WTC11 (cell line): Measurements from ENCODE around the gene NAT8L.

ENCODE experiments used
- ATF3 ChIP-seq: sonication (generic); formaldehyde crosslinking; conservative IDR thresholded peaks from 2 replicates; pipeline ENCODE4 v1.8.1; 2022; ENCODE audit warnings: mild to moderate bottlenecking, missing genetic modification reagents
- CREB1 ChIP-seq: sonication (generic); formaldehyde crosslinking; IDR thresholded peaks from 2 replicates; pipeline ENCODE4 v1.8.0; 2023; ENCODE audit warnings: mild to moderate bottlenecking, missing genetic modification reagents
- CTCF ChIP-seq: fragments of 200-600 bp; IDR thresholded peaks from 2 replicates; pipeline ENCODE4 v1.8.0; 2022; ENCODE audit warnings: antibody characterized with exemption
- ELF4 ChIP-seq: sonication (generic); formaldehyde crosslinking; IDR thresholded peaks from 2 replicates; pipeline ENCODE4 v1.8.1; 2022; ENCODE audit warnings: low read depth, mild to moderate bottlenecking, moderate library complexity, missing genetic modification reagents
- FOXP4 ChIP-seq: sonication (generic); formaldehyde crosslinking; IDR thresholded peaks from 2 replicates; pipeline ENCODE4 v1.8.0; 2022; ENCODE audit warnings: mild to moderate bottlenecking, missing genetic modification reagents
- MAX ChIP-seq: sonication (generic); formaldehyde crosslinking; IDR thresholded peaks from 2 replicates; pipeline ENCODE4 v1.8.0; 2022; ENCODE audit warnings: mild to moderate bottlenecking, missing genetic modification reagents
- NR1H2 ChIP-seq: sonication (generic); formaldehyde crosslinking; IDR thresholded peaks from 2 replicates; pipeline ENCODE4 v1.9.0; 2021; ENCODE audit warnings: mild to moderate bottlenecking, moderate library complexity, missing genetic modification reagents
- NR2C2 ChIP-seq: sonication (generic); formaldehyde crosslinking; IDR thresholded peaks from 2 replicates; pipeline ENCODE4 v1.8.0; 2022; ENCODE audit warnings: mild to moderate bottlenecking, missing genetic modification reagents
- SMAD4 ChIP-seq: sonication (generic); formaldehyde crosslinking; IDR thresholded peaks from 2 replicates; pipeline ENCODE4 v1.8.0; 2022; ENCODE audit warnings: mild to moderate bottlenecking, missing genetic modification reagents
- SP1 ChIP-seq: sonication (generic); formaldehyde crosslinking; conservative IDR thresholded peaks from 2 replicates; pipeline ENCODE4 v1.8.1; 2022; ENCODE audit warnings: missing genetic modification reagents
- STAT6 ChIP-seq: sonication (generic); formaldehyde crosslinking; conservative IDR thresholded peaks from 2 replicates; pipeline ENCODE4 v1.8.1; 2023; ENCODE audit warnings: mild to moderate bottlenecking, low read depth, missing genetic modification reagents, moderate library complexity
- USF2 ChIP-seq: sonication (generic); formaldehyde crosslinking; IDR thresholded peaks from 2 replicates; pipeline ENCODE4 v1.8.1; 2023; ENCODE audit warnings: mild to moderate bottlenecking, missing genetic modification reagents, moderate library complexity
- ZNF121 ChIP-seq: sonication (generic); formaldehyde crosslinking; IDR thresholded peaks from 2 replicates; pipeline ENCODE4 v1.8.0; 2023; ENCODE audit warnings: missing genetic modification reagents
- ZSCAN18 ChIP-seq: fragments of 250-450 bp; sonication (Bioruptor Pico); IDR thresholded peaks from 2 replicates; pipeline ENCODE4 v2.1.2; 2022; ENCODE audit warnings: mild to moderate bottlenecking, moderate library complexity

- TF ChIP-seq CREB1 (CRISPR knock-in tag) (no peak), MAX (no peak), CTCF (no peak), NR2C2 (CRISPR knock-in tag) (no peak), STAT6 (no peak), ELF4 (CRISPR knock-in tag) (no peak), USF2 (CRISPR knock-in tag) (no peak), SMAD4 (no peak), SP1 (no peak), ZNF121 (CRISPR knock-in tag) (no peak), ATF3 (CRISPR knock-in tag) (no peak), ZSCAN18 (CRISPR knock-in tag) (no peak), FOXP4 (no peak), NR1H2 (CRISPR knock-in tag) (no peak)
Measured at GRCh38 chr4:2049811-2050210, 9.3 kb upstream of the NAT8L start.
